ENCODE results near the gene VILL. TPM values are rescaled to one million over a fixed set of nuclear protein-coding genes. Genes with fewer than 3 reads are reported as not detected.
"Not testable (repeated sequence)": the region's sequence is repeated elsewhere in the genome, so short reads cannot be mapped to it uniquely, and the experiment has no call there.

VILL gene
- total and polyA plus RNA-seq, 12 donors = 1.7 to 18.0 (median 7.3) TPM

DNA sequence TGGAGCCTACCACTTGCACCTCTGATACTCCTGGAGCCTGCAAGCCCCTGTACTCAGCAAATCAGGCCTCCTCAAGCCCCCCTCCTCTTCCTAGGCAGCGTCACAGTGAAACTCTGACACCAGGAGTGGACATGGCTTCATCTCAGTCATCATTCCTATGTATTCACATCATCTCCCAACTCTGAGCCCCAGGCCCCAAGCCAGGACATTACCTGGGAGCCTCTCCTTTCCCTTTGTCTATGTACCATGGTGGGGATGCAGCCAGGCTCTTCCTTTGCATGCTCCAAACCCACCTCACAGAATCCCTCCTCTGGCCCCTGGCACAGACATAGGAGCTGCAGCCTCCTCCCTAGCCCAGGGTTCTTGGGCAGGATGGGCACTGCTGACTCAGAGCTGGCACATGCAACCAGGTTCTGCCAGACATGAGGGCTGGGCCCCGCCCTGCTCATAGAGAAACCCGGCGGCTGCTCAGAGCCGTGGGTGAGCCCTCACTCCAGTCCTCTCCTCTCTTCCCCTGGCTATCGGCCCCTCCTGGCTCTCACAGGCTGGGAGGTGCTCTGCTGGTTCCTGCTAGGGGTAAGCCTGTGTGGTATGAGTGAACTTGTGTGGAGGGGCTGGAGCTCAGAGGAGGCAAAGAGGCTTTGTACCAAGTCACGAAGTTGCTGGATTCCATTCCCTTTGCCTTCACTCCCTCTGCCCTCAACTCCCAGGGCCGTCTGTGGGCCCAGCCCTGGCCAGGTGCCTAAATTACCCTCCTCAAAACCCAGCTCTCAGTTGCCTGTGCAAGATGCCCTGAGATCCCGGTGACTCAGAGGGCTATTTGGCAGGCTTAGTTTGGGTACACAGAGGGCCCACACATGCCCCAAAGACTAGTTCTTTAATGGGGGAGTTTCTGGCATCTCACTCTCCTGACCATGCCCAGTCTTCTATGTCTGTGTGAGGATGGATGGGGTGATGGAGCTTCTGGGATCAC lies 40.7 kb downstream of the VILL start:
- no peak overlapping the region for H3K4me3 ChIP-seq
- no peaks in the 10 kb centered on the region for H3K36me3 ChIP-seq (replicated peaks in 1 of 2)
- WGBS, 4 donors = 16 to 36% (median 33%) methylated on average over 4 to 9 of the region's 9 CpGs
- intact Hi-C loops (cut with DNase I) = no loop called here
- TF ChIP-seq, protein P1, sequence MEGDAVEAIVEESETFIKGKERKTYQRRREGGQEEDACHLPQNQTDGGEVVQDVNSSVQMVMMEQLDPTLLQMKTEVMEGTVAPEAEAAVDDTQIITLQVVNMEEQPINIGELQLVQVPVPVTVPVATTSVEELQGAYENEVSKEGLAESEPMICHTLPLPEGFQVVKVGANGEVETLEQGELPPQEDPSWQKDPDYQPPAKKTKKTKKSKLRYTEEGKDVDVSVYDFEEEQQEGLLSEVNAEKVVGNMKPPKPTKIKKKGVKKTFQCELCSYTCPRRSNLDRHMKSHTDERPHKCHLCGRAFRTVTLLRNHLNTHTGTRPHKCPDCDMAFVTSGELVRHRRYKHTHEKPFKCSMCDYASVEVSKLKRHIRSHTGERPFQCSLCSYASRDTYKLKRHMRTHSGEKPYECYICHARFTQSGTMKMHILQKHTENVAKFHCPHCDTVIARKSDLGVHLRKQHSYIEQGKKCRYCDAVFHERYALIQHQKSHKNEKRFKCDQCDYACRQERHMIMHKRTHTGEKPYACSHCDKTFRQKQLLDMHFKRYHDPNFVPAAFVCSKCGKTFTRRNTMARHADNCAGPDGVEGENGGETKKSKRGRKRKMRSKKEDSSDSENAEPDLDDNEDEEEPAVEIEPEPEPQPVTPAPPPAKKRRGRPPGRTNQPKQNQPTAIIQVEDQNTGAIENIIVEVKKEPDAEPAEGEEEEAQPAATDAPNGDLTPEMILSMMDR (IDR thresholded peaks at IDR 0.05) = no peak
- TF ChIP-seq POLR2A (IDR thresholded peaks at IDR 0.05) = peak in 1 of 2 donors; percentile 32
- H3K27me3 ChIP-seq = no peaks in the 10 kb centered on the region
- peak overlapping the region in 4 of 5 donors; percentile 15 to 90 (median 72) for H3K27ac ChIP-seq
- H3K9me3 ChIP-seq (replicated peaks in 1 of 3) = no peaks in the 10 kb centered on the region
- peaks cover 19 to 25% of the 10 kb centered on the region in 2 donors for H3K4me1 ChIP-seq (replicated peaks in 1 of 2)
- peak; percentile 80 to 93 (median 91) for DNase-seq

DNA sequence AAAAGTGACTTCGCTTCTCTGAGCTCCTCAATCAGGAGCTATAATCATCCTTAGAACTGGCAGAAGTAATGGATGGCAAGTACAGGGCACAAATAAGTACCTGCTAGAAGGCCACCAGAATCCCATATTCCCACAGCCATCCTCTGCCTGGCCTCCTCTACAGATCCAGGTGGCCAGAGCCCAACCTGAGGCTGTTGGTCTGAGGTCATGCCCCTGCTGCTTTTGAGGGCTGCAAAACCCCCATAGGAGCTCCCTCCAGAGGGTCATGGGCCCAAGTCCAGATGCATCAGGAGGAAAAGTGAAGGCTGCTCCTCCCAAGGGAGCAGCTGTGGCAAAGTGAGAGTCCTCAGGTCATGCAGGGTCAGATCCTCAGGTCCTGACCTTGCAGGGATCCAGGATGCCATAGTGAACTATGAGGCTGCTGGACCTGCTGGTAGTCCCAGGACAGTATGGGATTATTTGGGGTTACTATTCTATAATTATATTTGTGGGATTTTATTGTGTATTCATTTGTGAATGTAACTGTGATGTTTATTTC lies 41.8 kb downstream of the VILL start:
- TF ChIP-seq, protein P1 (IDR thresholded peaks at IDR 0.05) = no peak
- TF ChIP-seq POLR2A (IDR thresholded peaks at IDR 0.05) = no peak
- intact Hi-C loops (cut with DNase I) = no loop called here
- H3K9me3 ChIP-seq (replicated peaks in 1 of 3) = no peaks in the 10 kb centered on the region
- no peak for DNase-seq
- no peak overlapping the region for H3K4me3 ChIP-seq
- 95 to 100% (median 98%) methylated on average over 1 of the region's 1 CpG for WGBS, 4 donors
- no peaks in the 10 kb centered on the region for H3K36me3 ChIP-seq (replicated peaks in 1 of 2)
- no peak overlapping the region for H3K27ac ChIP-seq
- H3K4me1 ChIP-seq (replicated peaks in 1 of 2) = peaks cover 19 to 25% of the 10 kb centered on the region in 2 donors
- H3K27me3 ChIP-seq = no peaks in the 10 kb centered on the region

- DNase-seq; H3K9me3 ChIP-seq (replicated peaks in 1 of 3); H3K27ac ChIP-seq; H3K27me3 ChIP-seq; H3K4me3 ChIP-seq; H3K36me3 ChIP-seq (replicated peaks in 1 of 2); intact Hi-C loops (cut with DNase I): not testable (repeated sequence)
- WGBS, 4 donors = 77 to 85% (median 81%) methylated on average over 6 to 7 of the region's 7 CpGs
- H3K4me1 ChIP-seq (replicated peaks in 1 of 2) = peaks cover 19 to 25% of the 10 kb centered on the region in 2 donors
Observed at GRCh38 chr3:38033586-38033985, 43.0 kb downstream of the VILL start.

DNA sequence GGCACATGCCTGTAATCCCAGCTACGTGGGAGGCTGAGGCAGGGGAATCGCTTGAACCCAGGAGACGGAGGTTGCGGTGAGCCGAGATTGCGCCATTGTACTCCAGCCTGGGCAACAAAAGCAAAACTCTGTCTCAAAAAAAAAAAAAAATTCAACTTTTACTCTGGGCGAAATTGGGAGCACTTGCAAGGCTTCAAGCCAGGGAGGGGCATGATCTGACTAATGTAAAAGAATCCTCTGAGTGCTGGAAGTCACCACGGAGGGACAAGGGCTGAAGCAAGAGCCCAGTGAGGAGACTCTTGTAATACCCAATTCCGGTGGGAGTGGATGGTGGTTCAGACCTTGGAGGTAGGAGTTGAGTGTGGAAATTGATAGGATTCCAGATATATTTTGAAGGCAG lies 43.7 kb downstream of the VILL start:
- H3K36me3 ChIP-seq (replicated peaks in 1 of 2); H3K9me3 ChIP-seq (replicated peaks in 1 of 3); H3K4me3 ChIP-seq; H3K27me3 ChIP-seq; intact Hi-C loops (cut with DNase I); DNase-seq; H3K27ac ChIP-seq: not testable (repeated sequence)
- WGBS, 4 donors = 88 to 91% (median 90%) methylated on average over 9 of the region's 9 CpGs
- peaks cover 19 to 25% of the 10 kb centered on the region in 2 donors for H3K4me1 ChIP-seq (replicated peaks in 1 of 2)

- Histone ChIP-seq H3K4me1 (replicated peaks in 1 of 2) (peaks cover 2 to 6% of the 10 kb centered on the region in 2 donors), H3K4me3 (no peak overlapping the region), H3K27ac (no peak overlapping the region), H3K36me3 (replicated peaks in 1 of 2) (no peaks in the 10 kb centered on the region), H3K9me3 (replicated peaks in 1 of 3) (no peaks in the 10 kb centered on the region), H3K27me3 (no peaks in the 10 kb centered on the region)
- TF ChIP-seq POLR2A (IDR thresholded peaks at IDR 0.05) = no peak
- TF ChIP-seq, protein P1 (IDR thresholded peaks at IDR 0.05) = no peak
- DNase-seq = peak in 1 of 7 donors; percentile 4
- intact Hi-C loops (cut with DNase I) = no loop called here
- WGBS, 4 donors = 86 to 93% (median 88%) methylated on average over 5 of the region's 5 CpGs
Observed at GRCh38 chr3:38036286-38036685, 45.7 kb downstream of the VILL start.

Measured in adrenal gland (tissue), 12 donors.